Gastroesophageal sphincter (tissue), 3 donors: ENCODE data around the gene RBM38.
"Not testable (repeated sequence)": the region's sequence is repeated elsewhere in the genome, so short reads cannot be mapped to it uniquely, and the experiment has no call there.

ENCODE experiments used
- CTCF ChIP-seq, 4 experiments: fragments of 200-600 bp in 2 of 4; fragments of 450-650 bp in 2 of 4; sonication (generic) in 1 of 4; IDR thresholded peaks; one replicate each; pipeline ENCODE4 v1.5.1; 2017 to 2019; ENCODE audit warnings: antibody characterized with exemption in 4 of 4, mild to moderate bottlenecking in 2 of 4, moderate library complexity in 2 of 4
- POLR2A ChIP-seq, 2 donors: fragments of 450-650 bp; IDR thresholded peaks; one replicate each; pipeline ENCODE4 v1.6.1; 2017; ENCODE audit warnings: antibody characterized with exemption in 2 of 2, mild to moderate bottlenecking in 2 of 2, moderate library complexity in 1 of 2

GRCh38 chr20:57348200-57348921 lies 42.8 kb upstream of the RBM38 start:
- TF ChIP-seq CTCF, POLR2A (IDR thresholded peaks at IDR 0.05): not testable (repeated sequence)
